ENCODE data around the gene KHK.

The KHK gene

DNA sequence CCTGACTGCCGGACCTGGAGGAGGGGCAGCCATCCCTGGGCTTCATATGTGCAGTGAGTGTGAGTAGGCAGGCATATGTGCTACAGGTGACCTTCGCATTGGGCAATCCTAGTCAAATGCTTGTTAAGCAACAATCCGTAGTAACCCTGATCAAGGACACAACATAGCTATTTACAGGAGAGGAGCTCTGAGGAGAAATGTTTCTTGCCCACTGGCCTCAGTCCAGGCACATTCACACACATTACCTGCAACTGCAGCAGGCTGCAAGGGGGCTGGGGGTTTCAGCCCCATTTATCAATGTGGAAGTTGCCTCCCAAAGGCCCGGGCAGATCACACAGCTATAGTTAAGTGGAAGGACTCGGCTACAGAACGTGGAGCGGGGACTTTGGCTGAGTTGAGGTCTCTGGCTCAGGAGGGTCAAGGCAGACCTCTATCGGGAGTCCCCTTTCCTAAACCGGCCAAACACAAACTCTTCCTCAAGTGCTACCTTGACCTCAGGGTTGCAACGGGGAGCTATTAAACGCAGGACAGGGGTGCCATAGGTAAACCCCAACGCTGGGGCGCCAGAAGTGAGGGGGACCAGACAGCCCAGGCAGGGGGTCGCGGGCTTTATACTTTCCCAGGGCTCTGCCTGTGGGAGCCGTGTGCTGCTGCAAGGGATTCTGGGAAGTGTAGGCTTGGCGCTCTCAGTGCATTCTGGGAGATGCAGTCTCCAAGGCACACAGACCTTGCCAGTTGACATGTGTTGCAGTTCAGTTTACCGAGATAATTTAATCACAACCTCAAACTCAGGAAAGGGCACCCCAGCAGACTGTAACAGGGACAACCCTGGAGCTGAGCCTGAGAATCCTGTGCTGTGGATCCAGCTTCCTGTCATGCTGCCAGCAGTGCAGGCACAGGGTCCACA, 9.4 kb downstream of the KHK start:
- H3K27me3 ChIP-seq, result no peaks in the 10 kb centered on the region
- H3K9me3 ChIP-seq, result no peaks in the 10 kb centered on the region
- peak overlapping the region; percentile 65 for H3K4me3 ChIP-seq (ENCODE audit: low read depth, low read length)
- H3K4me1 ChIP-seq, result peaks cover 6% of the 10 kb centered on the region
- TF ChIP-seq, protein P1, sequence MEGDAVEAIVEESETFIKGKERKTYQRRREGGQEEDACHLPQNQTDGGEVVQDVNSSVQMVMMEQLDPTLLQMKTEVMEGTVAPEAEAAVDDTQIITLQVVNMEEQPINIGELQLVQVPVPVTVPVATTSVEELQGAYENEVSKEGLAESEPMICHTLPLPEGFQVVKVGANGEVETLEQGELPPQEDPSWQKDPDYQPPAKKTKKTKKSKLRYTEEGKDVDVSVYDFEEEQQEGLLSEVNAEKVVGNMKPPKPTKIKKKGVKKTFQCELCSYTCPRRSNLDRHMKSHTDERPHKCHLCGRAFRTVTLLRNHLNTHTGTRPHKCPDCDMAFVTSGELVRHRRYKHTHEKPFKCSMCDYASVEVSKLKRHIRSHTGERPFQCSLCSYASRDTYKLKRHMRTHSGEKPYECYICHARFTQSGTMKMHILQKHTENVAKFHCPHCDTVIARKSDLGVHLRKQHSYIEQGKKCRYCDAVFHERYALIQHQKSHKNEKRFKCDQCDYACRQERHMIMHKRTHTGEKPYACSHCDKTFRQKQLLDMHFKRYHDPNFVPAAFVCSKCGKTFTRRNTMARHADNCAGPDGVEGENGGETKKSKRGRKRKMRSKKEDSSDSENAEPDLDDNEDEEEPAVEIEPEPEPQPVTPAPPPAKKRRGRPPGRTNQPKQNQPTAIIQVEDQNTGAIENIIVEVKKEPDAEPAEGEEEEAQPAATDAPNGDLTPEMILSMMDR (IDR thresholded peaks at IDR 0.05; ENCODE audit: low read depth, low read length), result no peak
- DNase-seq, result peak; percentile 82
- no peaks in the 10 kb centered on the region for H3K36me3 ChIP-seq

DNA sequence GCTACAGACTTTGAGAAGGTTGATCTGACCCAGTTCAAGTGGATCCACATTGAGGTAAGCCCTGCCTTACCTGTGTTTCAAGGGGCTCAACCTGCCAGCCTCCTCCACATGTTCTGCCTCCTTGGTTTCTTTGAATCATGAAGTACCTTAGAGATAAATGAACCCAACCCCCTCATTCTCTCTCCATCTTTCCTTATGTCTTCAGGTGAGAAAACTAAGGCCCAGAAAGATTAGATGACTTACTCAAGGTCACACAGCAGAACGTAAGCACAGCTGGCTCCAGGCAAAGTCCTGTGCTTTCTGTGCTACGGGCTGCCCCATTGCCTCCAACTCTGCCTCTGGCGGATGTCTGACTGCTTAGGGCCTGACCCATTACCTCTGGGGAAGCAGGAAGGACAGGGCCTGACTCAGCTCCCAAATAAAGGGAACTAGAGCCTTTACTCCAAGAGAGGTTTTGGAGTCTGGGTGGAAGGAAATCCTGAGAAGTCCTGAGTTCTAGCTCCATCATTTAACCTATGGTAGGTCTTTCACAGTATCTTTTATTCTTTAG, 10.3 kb downstream of the KHK start:
- Histone ChIP-seq H3K4me3 (ENCODE audit: low read depth, low read length) (no peak overlapping the region), H3K9me3 (no peaks in the 10 kb centered on the region), H3K36me3 (no peaks in the 10 kb centered on the region), H3K4me1 (peaks cover 6% of the 10 kb centered on the region), H3K27me3 (no peaks in the 10 kb centered on the region)
- no peak for DNase-seq
- TF ChIP-seq, protein P1 (IDR thresholded peaks at IDR 0.05; ENCODE audit: low read depth, low read length), result no peak

DNA sequence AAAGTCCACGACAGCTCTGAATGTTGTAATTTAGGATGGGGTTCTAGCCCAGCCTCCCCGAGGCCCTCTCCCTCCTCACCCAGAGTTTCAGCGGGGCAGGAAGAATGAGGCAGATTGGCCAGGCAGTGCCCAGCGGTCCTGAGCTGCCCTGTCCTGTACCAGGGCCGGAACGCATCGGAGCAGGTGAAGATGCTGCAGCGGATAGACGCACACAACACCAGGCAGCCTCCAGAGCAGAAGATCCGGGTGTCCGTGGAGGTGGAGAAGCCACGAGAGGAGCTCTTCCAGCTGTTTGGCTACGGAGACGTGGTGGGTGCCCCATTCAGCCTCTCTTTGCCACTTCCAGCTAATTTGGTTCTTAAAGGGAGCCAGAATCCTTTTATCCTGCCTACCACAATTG, 10.8 kb downstream of the KHK start:
- no peaks in the 10 kb centered on the region for H3K27me3 ChIP-seq
- DNase-seq, result no peak
- peaks cover 6% of the 10 kb centered on the region for H3K4me1 ChIP-seq
- H3K4me3 ChIP-seq (ENCODE audit: low read depth, low read length), result no peak overlapping the region
- no peaks in the 10 kb centered on the region for H3K36me3 ChIP-seq
- H3K9me3 ChIP-seq, result no peaks in the 10 kb centered on the region
- TF ChIP-seq, protein P1 (IDR thresholded peaks at IDR 0.05; ENCODE audit: low read depth, low read length), result no peak

DNA sequence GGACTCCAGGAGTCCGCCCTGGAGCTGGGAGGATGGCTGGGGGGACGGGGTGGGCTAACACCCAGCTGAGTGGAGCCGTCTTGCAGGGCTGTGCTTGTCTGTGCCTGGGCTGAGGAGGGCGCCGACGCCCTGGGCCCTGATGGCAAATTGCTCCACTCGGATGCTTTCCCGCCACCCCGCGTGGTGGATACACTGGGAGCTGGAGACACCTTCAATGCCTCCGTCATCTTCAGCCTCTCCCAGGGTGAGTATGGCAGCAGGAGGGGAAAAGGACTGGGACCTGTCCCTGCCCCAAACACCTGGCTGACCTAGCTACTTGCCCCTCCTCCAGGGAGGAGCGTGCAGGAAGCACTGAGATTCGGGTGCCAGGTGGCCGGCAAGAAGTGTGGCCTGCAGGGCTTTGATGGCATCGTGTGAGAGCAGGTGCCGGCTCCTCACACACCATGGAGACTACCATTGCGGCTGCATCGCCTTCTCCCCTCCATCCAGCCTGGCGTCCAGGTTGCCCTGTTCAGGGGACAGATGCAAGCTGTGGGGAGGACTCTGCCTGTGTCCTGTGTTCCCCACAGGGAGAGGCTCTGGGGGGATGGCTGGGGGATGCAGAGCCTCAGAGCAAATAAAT, 12.9 kb downstream of the KHK start:
- Histone ChIP-seq H3K9me3 (no peaks in the 10 kb centered on the region), H3K4me1 (peaks cover 6% of the 10 kb centered on the region), H3K36me3 (no peaks in the 10 kb centered on the region), H3K4me3 (ENCODE audit: low read depth, low read length) (no peak overlapping the region), H3K27me3 (no peaks in the 10 kb centered on the region)
- no peak for DNase-seq
- TF ChIP-seq, protein P1 (IDR thresholded peaks at IDR 0.05; ENCODE audit: low read depth, low read length), result no peak

DNA sequence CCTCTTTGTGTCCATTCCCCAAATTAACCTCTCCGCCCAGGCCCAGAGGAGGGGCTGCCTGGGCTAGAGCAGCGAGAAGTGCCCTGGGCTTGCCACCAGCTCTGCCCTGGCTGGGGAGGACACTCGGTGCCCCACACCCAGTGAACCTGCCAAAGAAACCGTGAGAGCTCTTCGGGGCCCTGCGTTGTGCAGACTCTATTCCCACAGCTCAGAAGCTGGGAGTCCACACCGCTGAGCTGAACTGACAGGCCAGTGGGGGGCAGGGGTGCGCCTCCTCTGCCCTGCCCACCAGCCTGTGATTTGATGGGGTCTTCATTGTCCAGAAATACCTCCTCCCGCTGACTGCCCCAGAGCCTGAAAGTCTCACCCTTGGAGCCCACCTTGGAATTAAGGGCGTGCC, 13.5 kb downstream of the KHK start:
- H3K4me1 ChIP-seq, result peaks cover 6% of the 10 kb centered on the region
- TF ChIP-seq, protein P1 (IDR thresholded peaks at IDR 0.05; ENCODE audit: low read depth, low read length), result no peak
- no peaks in the 10 kb centered on the region for H3K9me3 ChIP-seq
- no peak overlapping the region for H3K4me3 ChIP-seq (ENCODE audit: low read depth, low read length)
- H3K27me3 ChIP-seq, result no peaks in the 10 kb centered on the region
- no peak for DNase-seq
- H3K36me3 ChIP-seq, result no peaks in the 10 kb centered on the region

DNA sequence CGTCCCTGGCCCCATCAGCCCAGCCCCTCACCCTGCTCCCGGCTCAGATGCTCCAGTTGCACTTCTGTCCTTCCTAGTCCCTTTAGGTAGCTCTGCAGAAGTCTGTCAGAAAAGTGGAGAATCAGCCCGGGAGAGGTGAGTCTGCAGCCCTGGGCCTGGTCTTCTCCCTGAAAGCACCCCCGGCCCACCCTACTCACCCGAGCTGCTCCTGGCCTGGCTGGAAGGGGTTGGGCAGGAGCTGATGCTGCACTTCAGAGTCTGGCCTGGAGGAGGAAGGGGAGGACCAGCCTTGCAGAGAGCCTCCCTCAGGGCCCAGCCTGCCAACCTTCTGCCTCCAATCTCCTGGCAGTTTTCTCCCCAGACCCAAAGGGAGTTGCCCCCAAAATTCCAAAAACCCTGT, 15.8 kb downstream of the KHK start:
- DNase-seq, result no peak

More for the DNA sequence above, 15.8 kb downstream of the KHK start:
- Histone ChIP-seq H3K4me3 (ENCODE audit: low read depth, low read length) (no peak overlapping the region), H3K27me3 (no peaks in the 10 kb centered on the region), H3K4me1 (no peaks in the 10 kb centered on the region), H3K36me3 (no peaks in the 10 kb centered on the region), H3K9me3 (no peaks in the 10 kb centered on the region)
- TF ChIP-seq, protein P1 (IDR thresholded peaks at IDR 0.05; ENCODE audit: low read depth, low read length), result no peak

All from BE2C (cell line).